ENCODE measurements around the gene LAMC1. TPM values are rescaled to one million over a fixed set of nuclear protein-coding genes. Genes with fewer than 3 reads are reported as not detected.

LAMC1 gene
- total RNA-seq, 4 donors from 2014 or later, result 58.3 to 124 (median 77.6) TPM

DNA sequence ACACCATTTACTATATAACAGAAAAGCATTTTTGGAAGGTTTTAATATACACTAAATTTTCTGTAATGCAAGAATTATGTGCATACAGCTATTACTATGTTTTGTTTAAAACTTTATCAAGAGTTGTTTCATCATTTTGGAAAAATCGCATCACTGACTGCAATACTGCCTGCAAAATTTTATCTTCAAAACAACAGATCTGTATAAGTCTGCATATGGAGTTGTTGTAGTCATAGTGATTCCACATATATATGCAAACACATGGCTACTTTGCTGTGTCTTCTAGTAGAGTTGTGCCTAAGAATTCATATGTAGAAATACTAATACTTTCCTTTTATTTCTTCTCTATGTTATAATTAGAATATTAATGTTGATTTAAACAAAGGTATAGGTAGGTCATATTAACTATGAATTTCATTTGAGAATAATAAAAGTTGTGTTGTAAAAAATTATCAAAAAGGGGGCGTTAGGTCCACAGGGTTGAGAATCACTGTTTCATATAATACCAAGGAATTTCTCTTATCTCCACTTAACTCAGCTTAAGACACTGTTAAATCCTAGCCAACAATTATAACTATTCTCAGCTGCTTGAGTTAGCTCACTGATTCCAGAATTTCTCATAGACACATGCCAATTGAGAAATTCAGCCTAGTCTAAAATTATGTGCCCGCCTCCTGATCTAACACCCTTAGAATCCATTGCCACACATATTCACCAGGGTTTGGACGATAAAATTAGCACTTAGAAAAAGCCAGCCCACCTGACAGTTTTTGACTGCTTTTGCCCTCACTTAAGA is 22.9 kb upstream of the LAMC1 start:
- Histone ChIP-seq H3K4me1 (peaks cover 14% of the 10 kb centered on the region), H3K27me3 (no peaks in the 10 kb centered on the region), H3K36me3 (no peaks in the 10 kb centered on the region), H3K4me3 (no peak overlapping the region), H3K27ac (no peak overlapping the region), H3K9me3 (no peaks in the 10 kb centered on the region)
- 77% methylated on average over 4 of the region's 4 CpGs for WGBS
- DNase-seq (ENCODE audit: low spot score in 2 of 2), result no peak
- TF ChIP-seq, protein P1, sequence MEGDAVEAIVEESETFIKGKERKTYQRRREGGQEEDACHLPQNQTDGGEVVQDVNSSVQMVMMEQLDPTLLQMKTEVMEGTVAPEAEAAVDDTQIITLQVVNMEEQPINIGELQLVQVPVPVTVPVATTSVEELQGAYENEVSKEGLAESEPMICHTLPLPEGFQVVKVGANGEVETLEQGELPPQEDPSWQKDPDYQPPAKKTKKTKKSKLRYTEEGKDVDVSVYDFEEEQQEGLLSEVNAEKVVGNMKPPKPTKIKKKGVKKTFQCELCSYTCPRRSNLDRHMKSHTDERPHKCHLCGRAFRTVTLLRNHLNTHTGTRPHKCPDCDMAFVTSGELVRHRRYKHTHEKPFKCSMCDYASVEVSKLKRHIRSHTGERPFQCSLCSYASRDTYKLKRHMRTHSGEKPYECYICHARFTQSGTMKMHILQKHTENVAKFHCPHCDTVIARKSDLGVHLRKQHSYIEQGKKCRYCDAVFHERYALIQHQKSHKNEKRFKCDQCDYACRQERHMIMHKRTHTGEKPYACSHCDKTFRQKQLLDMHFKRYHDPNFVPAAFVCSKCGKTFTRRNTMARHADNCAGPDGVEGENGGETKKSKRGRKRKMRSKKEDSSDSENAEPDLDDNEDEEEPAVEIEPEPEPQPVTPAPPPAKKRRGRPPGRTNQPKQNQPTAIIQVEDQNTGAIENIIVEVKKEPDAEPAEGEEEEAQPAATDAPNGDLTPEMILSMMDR (IDR thresholded peaks at IDR 0.05), result no peak
- TF ChIP-seq POLR2A (IDR thresholded peaks at IDR 0.05) (no peak), POLR2AphosphoS5 (IDR thresholded peaks at IDR 0.05) (no peak), EP300 (IDR thresholded peaks at IDR 0.05) (no peak)

DNA sequence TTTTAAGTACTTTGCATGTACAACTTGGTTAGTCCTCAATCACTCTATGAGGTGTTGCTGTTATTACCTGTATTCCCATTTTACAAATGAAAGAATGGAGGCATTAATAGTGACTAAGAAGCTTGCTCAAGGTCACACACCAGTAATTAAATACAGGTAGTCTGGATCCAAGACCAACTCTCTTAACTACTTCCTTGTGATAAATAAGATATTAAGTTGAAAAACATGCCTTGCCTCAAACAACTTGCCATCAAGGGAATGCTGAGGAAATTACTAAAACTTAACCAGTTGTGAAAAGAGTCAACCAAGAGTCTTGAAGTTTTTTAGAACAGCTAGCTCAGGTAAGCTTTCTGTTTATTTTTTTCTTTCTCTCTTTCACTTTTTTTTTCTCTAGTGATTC is 21.0 kb upstream of the LAMC1 start:
- DNase-seq (ENCODE audit: low spot score in 2 of 2), result no peak
- no peak for TF ChIP-seq EP300 (IDR thresholded peaks at IDR 0.05)
- TF ChIP-seq, protein P1 (IDR thresholded peaks at IDR 0.05), result no peak
- no peak for TF ChIP-seq POLR2AphosphoS5 (IDR thresholded peaks at IDR 0.05)
- no peak for TF ChIP-seq POLR2A (IDR thresholded peaks at IDR 0.05)
- Histone ChIP-seq H3K4me3 (no peak overlapping the region), H3K27ac (peak overlapping the region; percentile 27), H3K36me3 (no peaks in the 10 kb centered on the region), H3K9me3 (no peaks in the 10 kb centered on the region), H3K27me3 (no peaks in the 10 kb centered on the region), H3K4me1 (peaks cover 14% of the 10 kb centered on the region)

DNA sequence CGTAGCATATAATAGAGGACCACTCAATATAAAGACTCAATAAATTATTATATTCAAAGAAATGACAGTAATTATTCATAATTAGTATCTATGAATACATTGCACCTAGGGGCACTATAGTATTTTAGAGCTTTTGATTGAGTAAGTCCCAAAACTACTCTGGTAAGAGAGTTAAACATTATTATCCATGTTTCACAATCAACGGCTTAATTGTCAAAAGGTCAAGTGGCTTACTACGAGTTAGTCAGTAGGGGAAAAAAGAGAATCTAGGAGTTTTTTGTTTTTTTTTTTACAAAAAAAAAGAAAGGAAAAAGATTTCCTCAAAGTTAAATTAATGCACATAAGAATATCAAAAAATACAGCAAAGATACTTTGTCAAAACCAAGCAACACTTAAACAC is 20.4 kb upstream of the LAMC1 start:
- no peaks in the 10 kb centered on the region for H3K9me3 ChIP-seq
- H3K4me3 ChIP-seq, result no peak overlapping the region
- peaks cover 14% of the 10 kb centered on the region for H3K4me1 ChIP-seq
- TF ChIP-seq EP300 (IDR thresholded peaks at IDR 0.05) (no peak), POLR2AphosphoS5 (IDR thresholded peaks at IDR 0.05) (no peak), POLR2A (IDR thresholded peaks at IDR 0.05) (no peak)
- TF ChIP-seq, protein P1 (IDR thresholded peaks at IDR 0.05), result no peak
- no peaks in the 10 kb centered on the region for H3K27me3 ChIP-seq
- 34% methylated on average over 3 of the region's 3 CpGs for WGBS
- no peaks in the 10 kb centered on the region for H3K36me3 ChIP-seq
- DNase-seq (ENCODE audit: low spot score in 2 of 2), result no peak
- H3K27ac ChIP-seq, result peak overlapping the region; percentile 46

DNA sequence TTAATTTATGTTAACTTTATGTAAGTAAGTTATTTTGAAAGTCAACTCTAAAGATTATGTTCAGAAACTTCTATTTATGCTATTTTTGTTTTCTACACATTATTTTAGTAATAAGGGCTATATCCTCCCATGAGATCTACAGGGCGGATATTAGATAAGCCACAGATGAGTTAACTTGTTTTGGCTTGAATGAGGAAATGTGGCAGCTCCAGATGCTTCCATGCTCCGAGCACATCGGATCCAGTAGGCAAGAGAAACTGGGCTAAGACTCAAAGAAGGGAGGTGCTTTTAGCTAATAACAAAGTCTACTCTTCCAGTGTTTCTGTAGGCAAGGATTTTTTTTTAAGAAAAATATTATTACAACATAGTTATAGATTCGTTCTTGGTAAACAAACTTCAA is 20.0 kb upstream of the LAMC1 start:
- TF ChIP-seq POLR2A (IDR thresholded peaks at IDR 0.05) (no peak), POLR2AphosphoS5 (IDR thresholded peaks at IDR 0.05) (no peak), EP300 (IDR thresholded peaks at IDR 0.05) (no peak)
- TF ChIP-seq, protein P1 (IDR thresholded peaks at IDR 0.05), result no peak
- Histone ChIP-seq H3K4me1 (peaks cover 14% of the 10 kb centered on the region), H3K4me3 (no peak overlapping the region), H3K27ac (peak overlapping the region; percentile 46), H3K36me3 (no peaks in the 10 kb centered on the region), H3K27me3 (no peaks in the 10 kb centered on the region), H3K9me3 (no peaks in the 10 kb centered on the region)
- WGBS, result 10% methylated on average over 4 of the region's 4 CpGs
- no peak for DNase-seq (ENCODE audit: low spot score in 2 of 2)

DNA sequence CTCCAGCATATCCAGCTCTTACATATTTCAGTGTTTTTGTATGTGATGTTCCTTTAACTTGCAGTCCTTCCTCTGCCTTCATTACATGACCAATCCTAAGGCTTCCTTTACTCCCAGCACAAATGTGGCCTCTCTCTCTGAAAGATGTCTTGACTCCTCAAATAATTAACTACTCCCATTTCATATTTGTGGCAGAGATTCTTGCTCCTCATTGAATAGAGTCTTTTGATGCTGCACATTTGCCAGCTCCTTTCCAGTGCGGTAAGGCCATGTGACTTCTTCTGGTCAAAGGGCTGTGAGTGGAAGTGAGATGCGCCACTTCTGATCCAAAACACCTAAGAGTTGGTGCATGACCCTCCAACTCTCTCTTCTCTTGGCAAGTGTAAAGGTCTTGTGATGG is 19.1 kb upstream of the LAMC1 start:
- TF ChIP-seq, protein P1 (IDR thresholded peaks at IDR 0.05), result no peak
- TF ChIP-seq POLR2A (IDR thresholded peaks at IDR 0.05) (no peak), POLR2AphosphoS5 (IDR thresholded peaks at IDR 0.05) (no peak), EP300 (IDR thresholded peaks at IDR 0.05) (no peak)
- WGBS, result 100% methylated on average over 2 of the region's 2 CpGs
- DNase-seq (ENCODE audit: low spot score in 2 of 2), result no peak
- peaks cover 14% of the 10 kb centered on the region for H3K4me1 ChIP-seq
- H3K9me3 ChIP-seq, result no peaks in the 10 kb centered on the region
- H3K4me3 ChIP-seq, result no peak overlapping the region
- no peaks in the 10 kb centered on the region for H3K27me3 ChIP-seq
- peak overlapping the region; percentile 39 for H3K27ac ChIP-seq
- H3K36me3 ChIP-seq, result no peaks in the 10 kb centered on the region
